Nephron progenitor cell (in vitro differentiated cells): Measurements from ENCODE around the gene COX20.

Experiments
- DNase-seq: peaks from one replicate; pipeline ENCODE4 v3.0.0; 2021
- H3K27ac Mint-ChIP-seq: 2 replicates; pipeline ENCODE4 v1.8.0; 2021; ENCODE audit warnings: mild to moderate bottlenecking, moderate library complexity, mixed read lengths
- H3K27me3 Mint-ChIP-seq: 2 replicates; pipeline ENCODE4 v1.8.0; 2021; ENCODE audit warnings: mild to moderate bottlenecking, low read depth, mixed read lengths; ENCODE audit not compliant: poor library complexity
- H3K36me3 Mint-ChIP-seq: 2 replicates; pipeline ENCODE4 v1.8.0; 2021; ENCODE audit warnings: low read depth, mixed read lengths
- H3K4me1 Mint-ChIP-seq: 2 replicates; pipeline ENCODE4 v1.8.0; 2021; ENCODE audit warnings: mixed read lengths
- H3K4me3 Mint-ChIP-seq: 2 replicates; pipeline ENCODE4 v1.8.0; 2021; ENCODE audit warnings: mild to moderate bottlenecking, moderate library complexity, mixed read lengths
- H3K9me3 Mint-ChIP-seq: 2 replicates; pipeline ENCODE4 v1.8.0; 2021; ENCODE audit warnings: mild to moderate bottlenecking, moderate library complexity, mixed read lengths
- TF ChIP-seq, protein P1 (sequence below): fragments of 200-600 bp; sonication (generic); IDR thresholded peaks from 2 replicates; pipeline ENCODE4 v1.5.0; 2021; ENCODE audit warnings: antibody characterized with exemption

Gene COX20

DNA sequence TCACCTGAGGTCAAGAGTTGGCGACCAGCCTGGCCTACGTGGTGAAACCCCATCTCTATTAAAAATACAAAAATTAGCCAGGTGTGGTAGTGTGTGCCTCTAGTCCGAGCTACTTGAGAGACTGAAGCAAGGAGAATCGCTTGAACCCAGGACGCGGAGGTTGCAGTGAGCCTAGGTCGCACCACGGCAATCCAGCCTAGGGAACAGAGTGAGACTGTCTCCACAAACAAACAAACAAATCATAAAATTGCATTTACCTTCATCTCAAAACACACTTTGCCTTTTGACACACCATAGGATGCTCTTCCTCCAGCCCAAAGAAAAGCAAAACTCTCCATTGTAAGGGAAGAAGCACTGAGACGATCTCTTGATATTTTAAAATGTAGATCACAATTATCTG lies 24.6 kb downstream of the COX20 start:
- Mint-ChIP-seq H3K27ac (no peak overlapping the region), H3K4me1 (peaks cover 74% of the 10 kb centered on the region), H3K36me3 (peaks cover 74% of the 10 kb centered on the region), H3K9me3 (no peaks in the 10 kb centered on the region), H3K4me3 (peak overlapping the region; percentile 94), H3K27me3 (no peaks in the 10 kb centered on the region)
- TF ChIP-seq, protein P1, sequence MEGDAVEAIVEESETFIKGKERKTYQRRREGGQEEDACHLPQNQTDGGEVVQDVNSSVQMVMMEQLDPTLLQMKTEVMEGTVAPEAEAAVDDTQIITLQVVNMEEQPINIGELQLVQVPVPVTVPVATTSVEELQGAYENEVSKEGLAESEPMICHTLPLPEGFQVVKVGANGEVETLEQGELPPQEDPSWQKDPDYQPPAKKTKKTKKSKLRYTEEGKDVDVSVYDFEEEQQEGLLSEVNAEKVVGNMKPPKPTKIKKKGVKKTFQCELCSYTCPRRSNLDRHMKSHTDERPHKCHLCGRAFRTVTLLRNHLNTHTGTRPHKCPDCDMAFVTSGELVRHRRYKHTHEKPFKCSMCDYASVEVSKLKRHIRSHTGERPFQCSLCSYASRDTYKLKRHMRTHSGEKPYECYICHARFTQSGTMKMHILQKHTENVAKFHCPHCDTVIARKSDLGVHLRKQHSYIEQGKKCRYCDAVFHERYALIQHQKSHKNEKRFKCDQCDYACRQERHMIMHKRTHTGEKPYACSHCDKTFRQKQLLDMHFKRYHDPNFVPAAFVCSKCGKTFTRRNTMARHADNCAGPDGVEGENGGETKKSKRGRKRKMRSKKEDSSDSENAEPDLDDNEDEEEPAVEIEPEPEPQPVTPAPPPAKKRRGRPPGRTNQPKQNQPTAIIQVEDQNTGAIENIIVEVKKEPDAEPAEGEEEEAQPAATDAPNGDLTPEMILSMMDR: no peak
- no peak for DNase-seq

DNA sequence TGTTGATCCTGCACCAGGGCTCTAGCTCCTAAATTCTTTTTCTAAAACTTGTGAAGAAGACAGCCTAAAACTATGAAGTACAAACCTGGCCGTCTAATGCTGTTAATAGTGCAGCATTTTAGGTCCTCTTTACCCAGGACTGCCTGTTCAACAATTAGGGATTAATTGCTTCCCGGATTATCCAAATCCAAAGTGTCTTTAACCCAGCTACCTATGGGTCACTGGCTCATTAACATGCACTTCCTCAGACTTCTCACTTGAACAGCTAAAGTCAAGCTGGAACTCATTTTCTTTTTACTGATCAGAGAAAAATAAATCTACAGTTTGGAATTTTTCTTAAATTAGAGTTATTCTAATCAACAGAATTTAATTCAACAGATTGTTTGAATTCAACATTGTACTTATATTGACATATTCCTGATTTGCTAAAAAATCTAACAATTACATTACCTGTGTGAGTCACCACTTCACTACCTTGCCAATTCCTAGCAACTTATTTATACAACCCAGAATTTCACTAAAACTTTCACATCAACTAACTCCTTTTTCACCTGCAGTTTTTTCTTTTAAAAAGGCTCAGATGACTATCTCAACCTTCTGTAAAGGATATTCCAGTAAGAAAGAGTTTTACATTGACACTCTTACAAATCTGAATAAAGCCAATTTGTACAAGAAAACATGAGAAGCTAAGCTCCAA lies 25.6 kb downstream of the COX20 start:
- TF ChIP-seq, protein P1: no peak
- Mint-ChIP-seq H3K9me3 (no peaks in the 10 kb centered on the region), H3K27me3 (no peaks in the 10 kb centered on the region), H3K4me3 (peak overlapping the region; percentile 94), H3K4me1 (peaks cover 74% of the 10 kb centered on the region), H3K36me3 (peaks cover 64% of the 10 kb centered on the region), H3K27ac (peak overlapping the region; percentile 85)
- DNase-seq: no peak

GRCh38 chr1:244861683-244862082 lies 26.2 kb downstream of the COX20 start:
- Mint-ChIP-seq H3K27ac (peak overlapping the region; percentile 85), H3K4me1 (peaks cover 75% of the 10 kb centered on the region), H3K4me3 (peak overlapping the region; percentile 94), H3K27me3 (no peaks in the 10 kb centered on the region), H3K9me3 (no peaks in the 10 kb centered on the region), H3K36me3 (peaks cover 58% of the 10 kb centered on the region)
- TF ChIP-seq, protein P1: no peak
- DNase-seq: no peak

GRCh38 chr1:244862354-244862698 lies 26.9 kb downstream of the COX20 start:
- H3K9me3 Mint-ChIP-seq: no peaks in the 10 kb centered on the region
- TF ChIP-seq, protein P1: no peak
- peak overlapping the region; percentile 94 for H3K4me3 Mint-ChIP-seq
- no peak for DNase-seq
- H3K36me3 Mint-ChIP-seq: peaks cover 51% of the 10 kb centered on the region
- H3K27me3 Mint-ChIP-seq: no peaks in the 10 kb centered on the region
- H3K4me1 Mint-ChIP-seq: peaks cover 75% of the 10 kb centered on the region
- H3K27ac Mint-ChIP-seq: peak overlapping the region; percentile 95

DNA sequence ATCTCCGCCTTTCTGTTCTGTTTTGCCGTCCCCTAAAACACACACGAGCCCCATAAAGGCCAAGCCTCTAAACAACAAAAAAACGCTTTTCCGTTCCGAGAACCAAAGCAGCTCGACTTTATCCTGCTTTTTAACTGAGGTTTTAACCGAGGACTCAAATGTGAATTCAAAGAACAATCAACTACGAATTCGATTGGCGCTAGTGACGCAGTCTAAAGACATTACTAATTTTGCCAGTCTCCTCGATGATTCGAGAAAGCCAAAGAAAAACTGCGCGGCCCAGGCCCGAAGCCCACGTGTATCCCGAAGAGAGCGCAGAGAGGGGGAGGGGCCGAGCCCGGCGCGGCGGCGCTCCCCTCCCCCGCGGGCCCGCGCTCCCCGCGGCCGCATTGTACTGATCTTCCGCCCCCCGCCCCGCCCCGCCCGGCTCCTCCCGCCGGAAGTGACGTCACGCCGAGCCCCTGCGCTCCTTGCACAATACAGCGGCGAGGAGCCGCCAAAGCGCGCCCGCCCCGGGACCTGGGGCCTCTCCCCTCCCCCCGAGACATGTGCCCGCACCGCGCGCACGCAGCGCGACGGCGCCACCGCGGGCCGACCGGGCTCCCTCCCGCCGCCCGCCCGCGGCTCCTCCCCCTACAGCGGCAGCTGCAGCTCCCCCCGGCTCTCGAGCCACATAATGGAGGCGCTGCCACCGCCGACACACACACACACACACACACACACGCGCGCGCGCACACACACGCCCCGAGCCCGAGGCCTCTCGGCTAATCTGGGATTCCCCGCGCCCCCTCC lies 27.4 kb downstream of the COX20 start:
- Mint-ChIP-seq H3K36me3 (peaks cover 46% of the 10 kb centered on the region), H3K27ac (peak overlapping the region; percentile 95), H3K4me1 (peaks cover 69% of the 10 kb centered on the region), H3K9me3 (no peaks in the 10 kb centered on the region), H3K27me3 (no peaks in the 10 kb centered on the region), H3K4me3 (peak overlapping the region; percentile 94)
- TF ChIP-seq, protein P1: no peak
- DNase-seq: peak; percentile 95
